ENCODE measurements around the gene RETREG2.

Gene RETREG2

DNA sequence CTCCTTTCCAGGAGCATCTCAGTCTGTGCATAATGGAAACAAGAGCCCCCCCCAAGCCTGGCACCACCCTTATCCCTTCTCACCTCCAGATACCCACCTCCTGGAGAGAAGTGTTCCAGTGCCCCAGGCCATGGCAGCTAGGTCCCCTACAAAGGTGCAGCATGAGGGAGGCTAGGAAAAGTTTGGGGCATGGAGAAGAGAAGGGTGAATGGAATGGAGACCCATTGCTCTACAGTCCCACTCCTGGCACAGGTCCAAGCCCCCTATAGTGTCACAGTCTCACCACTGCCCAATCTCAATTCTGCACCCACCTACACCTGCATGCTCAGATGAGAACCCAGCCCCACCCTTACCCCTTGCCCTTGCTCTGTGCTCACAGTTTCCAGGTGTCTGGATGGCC is 9.1 kb upstream of the RETREG2 start:
- no peak for DNase-seq (ENCODE audit: low read depth in 3 of 3)

DNA sequence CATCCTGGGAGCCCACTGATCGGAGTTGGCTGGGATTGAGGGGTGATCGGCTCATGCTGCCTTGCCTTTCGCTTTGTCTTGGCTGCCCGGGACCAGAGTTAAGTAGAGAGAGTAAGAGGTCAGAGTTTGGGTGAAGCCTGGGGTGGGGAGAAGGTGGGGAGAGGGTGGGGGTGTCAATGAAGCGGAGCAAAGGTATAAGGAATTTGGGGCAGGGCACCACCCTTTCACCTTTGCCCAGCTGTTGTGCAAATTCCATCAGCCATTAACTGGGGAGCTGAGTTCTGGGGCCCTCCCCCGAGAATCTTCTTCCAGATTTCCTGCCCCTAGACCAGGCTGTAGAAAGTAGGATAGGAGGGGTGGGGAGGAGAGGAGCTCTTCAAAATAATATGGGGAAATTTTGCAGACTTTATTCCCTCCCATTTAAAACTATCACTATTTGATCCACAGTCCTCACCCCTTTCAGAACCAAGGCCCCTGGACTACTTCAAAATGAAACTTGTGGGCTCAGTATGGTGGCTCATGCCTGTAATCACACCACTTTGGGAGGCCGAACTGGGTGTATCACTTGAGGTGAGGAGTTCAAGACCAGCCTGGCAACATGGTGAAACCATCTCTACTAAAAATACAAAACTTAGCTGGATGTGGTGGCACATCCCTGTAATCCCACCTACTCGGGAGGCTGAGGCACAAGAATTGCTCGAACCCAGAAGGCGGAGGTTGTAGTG is 8.0 kb upstream of the RETREG2 start, which contains the start of gene SLC23A3:
TSS of gene SLC23A3 (minus strand) at position 100 of the 725 bp plus-strand sequence. CDS start at position 55, 45 bp downstream.
- DNase-seq (ENCODE audit: low read depth in 3 of 3): no peak

DNA sequence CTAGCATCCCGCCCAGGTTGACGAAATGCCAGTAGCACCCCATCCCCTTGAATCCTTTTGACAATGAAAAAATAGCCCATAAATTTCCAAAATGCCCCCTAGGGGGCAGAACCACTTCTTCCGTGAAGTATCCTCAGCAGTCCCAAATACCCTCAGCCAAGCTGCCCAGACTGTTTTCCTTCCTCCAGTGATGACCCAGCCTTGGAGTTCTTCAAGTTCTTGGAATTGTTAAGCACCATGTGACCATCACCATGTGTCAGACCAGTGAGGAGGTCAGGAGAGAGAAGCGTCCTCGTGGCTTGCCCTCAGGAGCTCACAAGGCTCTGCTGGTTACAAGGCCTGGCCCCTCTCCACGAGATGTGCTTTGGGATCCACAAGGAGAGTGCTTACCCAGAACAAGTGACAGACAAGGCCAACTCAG is 6.8 kb upstream of the RETREG2 start:
- no peak for DNase-seq (ENCODE audit: low read depth in 3 of 3)

DNA sequence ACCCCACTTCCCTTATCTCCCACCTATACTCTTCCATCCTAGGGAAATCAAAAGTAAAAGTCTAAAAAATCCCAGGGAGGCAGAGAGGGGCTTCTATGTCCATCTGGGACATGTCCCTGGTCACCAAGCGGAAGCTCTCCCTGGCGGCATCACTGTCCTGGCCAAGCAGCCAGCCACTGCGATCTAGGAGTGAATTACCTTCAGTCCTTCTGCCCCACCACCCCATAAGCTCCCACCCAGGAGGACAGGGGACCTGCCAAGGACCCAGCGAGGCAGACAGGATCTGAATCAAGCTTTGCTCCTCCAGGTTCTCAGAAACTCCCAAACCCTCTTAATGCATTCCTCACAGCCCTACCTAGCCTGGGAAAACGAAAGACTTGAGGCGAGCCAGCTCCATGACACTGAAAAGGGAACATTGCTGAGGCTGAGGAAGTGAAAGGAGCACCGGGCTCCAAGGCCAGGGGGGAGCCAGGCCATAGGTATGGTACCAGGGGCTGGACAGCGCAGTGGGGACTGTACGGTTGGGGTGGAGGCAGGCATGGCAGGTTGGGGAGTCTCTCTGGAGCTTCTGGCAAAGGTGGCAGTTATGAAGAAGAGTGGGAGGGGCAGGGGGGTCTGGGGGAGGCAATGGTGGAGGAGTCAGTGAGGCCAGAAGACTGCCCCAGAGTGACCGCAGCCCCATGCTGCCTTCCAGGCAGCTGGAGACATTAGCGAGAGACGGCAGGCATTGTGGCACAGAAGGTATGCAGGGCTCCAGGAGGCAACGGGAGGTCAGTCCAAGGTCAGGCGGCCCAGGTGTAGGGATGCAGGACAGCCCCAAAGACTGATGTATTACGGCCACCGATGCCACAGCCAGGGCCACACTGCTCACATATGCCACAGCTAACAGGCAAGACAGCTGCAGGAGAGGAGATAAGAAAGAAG is 5.6 kb upstream of the RETREG2 start:
- DNase-seq (ENCODE audit: low read depth in 3 of 3): no peak

DNA sequence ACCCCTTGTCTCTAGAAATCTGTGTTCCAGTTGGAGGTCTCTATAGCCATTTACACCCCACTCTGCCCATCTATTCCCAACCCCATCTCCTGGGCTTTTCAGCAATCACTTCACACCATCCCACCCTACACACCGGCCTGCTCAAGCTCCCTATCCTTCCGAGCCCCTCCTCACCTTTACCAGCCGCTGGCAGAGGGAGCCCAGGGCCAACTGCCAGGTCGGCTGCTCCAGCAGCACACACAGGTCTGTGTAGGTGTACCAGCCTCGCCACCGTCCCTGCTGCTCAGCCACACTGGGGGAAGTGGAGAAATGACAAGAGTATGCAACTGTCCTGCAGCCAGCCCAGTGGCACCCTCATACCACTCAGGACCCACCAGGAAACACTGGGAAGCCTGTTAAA is 4.9 kb upstream of the RETREG2 start:
- no peak for DNase-seq (ENCODE audit: low read depth in 3 of 3)

DNA sequence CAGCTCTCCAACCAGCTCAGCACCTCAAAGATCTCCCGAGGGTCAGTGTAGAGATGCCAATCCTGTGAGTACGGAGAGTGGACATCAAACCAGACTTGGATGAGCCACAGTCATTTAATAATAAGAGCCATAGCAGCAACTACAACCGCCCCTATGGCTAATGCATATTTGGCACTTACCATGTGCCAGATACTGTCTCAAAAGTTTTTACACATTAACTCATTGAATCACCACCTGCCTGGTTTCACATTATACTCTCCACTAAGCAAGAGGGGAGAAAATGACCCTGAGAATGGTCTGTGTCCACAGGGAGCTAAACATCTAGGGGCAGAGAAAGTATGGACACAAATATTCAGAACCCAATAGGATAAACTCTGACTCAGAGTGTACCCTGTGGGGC is 3.9 kb upstream of the RETREG2 start:
- no peak for DNase-seq (ENCODE audit: low read depth in 3 of 3)

DNA sequence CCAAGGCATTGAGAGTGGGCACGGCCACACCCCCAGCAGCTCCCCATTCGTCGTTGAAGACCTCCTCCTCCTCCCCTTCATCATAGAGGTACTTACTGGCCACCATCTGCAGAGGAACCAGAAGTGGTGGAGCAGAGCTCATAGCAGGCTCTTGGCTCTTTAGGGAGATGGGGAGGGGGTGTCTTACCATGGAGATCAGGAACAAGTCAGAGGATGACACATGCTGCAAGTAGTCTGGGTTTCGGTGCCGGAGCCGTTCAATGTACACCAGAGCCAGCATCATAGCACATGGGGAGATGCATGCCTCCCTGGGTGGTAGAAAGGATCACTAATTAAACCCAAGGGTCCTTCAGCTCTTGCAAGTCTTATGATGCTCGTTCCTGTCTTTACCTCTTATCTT is 3.3 kb upstream of the RETREG2 start:
- DNase-seq (ENCODE audit: low read depth in 3 of 3): no peak

DNA sequence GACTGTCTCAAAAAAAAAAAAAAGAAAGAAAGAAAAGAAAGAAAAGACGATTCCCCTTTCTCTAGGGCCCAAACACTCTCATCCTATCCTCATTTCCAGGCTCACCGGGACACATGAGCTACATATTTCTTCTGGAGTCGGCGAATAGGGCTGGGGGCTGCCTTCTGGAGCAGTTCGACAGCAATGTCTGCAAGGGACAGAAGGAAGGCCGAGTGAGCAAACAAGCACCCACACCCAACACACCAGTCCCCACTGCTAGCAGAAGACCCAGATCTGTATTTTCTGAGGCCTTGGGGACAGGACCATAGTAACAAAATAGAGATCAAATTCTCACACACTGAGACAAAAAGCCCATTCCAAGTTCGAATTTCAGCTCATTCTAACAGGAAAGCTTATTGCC is 2.6 kb upstream of the RETREG2 start:
- DNase-seq (ENCODE audit: low read depth in 3 of 3): no peak

DNA sequence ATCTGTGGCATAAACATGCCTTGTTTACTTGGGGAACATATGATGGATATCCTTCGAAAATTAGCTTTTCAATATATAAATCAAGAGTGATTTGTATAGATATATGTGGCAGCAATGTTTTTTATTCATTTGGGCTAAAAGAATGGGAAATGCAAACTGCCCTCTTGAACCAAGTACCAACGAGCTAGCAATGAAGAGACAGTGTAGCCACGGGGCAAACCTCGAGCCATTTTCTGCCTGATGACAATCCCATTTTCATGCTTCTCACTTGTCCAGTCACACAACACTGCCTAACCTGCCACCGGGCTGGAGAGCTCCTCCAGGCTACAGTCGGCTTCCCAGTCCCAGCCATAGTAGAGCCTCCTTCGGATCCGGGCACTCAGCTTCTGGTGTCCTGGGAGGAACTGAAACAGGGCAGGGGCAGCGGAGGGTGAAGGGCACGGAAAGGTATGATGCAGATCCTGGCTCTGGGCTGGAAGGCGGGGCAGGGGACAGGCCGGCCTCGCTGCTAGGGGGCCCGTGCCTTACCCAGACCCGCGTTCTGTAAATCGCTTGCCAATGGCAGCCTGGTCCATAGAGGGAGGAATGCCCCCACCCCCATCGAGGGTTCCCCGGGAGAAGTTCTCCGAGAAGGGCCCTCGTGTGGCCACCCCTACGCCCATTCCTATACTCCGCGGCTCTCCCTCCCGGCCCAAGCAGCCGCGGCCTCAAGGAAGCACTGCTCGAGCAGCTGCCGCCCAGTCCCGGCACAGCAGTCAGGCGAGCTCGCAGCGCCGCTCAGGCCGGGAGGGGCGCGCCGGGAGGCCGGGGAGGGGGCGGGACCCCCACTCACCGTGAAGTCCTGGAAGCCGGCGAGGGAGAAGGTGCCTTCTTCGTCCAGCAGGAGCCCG is 1.9 kb upstream of the RETREG2 start:
- peak in 1 of 3 experiments; percentile 37 for DNase-seq (ENCODE audit: low read depth in 3 of 3)

DNA sequence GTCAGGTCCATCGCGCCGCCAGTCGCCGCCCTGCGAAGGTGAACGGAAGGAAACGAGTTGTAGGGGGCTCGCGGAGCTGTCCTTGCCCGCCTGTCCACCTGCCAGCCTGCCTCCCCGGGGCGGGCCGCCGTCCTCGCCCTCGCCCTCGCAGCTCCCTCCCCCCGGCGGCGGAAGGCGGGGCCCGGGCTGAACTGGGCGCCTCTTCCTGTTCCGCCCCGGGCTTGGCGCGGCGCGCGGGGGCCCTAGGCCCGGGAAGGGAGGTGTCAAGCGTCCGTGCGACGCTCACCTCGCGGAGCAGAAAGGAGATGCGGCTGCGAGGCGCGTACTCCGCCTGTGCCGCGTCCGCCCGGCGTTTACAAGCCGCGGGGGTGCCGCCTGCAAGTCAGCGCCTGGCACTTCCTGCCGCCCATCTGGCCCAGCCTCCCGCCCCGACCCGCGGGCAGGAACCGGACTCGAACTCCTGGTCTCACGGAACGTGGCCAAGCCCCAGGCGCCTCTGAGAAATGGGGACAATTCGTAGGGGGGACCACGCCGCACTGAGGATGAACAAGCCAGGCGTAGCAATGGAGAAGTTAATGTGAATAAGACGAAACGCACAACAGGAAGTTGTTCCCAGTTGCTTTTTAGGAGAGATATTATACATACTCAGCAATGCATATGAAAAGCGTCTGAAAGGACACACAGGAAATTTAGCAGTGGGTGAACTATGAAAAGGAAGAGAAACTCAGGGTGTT is 1.1 kb upstream of the RETREG2 start, which contains the start of gene CNPPD1:
TSS of gene CNPPD1 (minus strand) at position 108 of the 734 bp plus-strand sequence. CDS start at position 11, 97 bp downstream.
- DNase-seq (ENCODE audit: low read depth in 3 of 3): peak; percentile 65 to 85 (median 69)

DNA sequence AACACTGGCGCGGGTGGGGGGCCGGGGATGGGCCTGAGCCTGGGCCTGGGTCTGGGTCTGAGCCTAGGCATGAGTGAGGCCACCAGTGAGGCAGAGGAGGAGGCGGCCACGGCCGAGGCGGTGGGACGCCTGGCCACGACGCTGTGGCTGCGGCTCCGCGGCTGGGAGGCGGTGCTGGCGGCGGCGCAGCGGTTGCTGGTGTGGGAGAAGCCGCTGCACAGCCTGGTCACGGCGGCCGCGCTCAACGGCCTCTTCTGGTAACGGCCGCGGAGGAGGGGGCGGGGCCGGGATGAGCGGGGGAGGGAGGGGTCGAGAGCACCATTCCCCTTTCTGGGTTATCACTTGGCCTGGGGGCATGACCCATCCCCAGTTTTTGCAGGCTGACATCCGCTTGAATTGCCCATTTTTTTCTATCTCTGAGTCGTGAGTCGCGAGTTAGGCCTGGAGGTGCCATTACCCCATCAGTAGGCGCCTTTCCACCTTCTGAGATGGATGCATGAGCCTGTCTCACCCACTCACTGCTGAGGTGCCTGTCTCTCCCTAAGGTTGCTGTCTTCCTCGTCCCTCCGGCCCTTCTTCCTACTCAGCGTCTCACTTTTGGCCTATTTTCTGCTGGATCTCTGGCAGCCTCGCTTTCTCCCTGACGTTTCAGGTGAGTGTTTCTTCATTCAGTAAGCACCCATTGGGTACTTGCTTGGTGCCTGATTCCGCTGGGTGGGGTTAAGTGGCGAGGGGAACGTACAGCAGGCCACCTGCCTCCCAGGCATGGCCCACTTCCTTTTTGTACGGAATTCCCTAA is 501 bp downstream of the RETREG2 start:
- peak in 1 of 3 experiments; percentile 41 for DNase-seq (ENCODE audit: low read depth in 3 of 3)

DNA sequence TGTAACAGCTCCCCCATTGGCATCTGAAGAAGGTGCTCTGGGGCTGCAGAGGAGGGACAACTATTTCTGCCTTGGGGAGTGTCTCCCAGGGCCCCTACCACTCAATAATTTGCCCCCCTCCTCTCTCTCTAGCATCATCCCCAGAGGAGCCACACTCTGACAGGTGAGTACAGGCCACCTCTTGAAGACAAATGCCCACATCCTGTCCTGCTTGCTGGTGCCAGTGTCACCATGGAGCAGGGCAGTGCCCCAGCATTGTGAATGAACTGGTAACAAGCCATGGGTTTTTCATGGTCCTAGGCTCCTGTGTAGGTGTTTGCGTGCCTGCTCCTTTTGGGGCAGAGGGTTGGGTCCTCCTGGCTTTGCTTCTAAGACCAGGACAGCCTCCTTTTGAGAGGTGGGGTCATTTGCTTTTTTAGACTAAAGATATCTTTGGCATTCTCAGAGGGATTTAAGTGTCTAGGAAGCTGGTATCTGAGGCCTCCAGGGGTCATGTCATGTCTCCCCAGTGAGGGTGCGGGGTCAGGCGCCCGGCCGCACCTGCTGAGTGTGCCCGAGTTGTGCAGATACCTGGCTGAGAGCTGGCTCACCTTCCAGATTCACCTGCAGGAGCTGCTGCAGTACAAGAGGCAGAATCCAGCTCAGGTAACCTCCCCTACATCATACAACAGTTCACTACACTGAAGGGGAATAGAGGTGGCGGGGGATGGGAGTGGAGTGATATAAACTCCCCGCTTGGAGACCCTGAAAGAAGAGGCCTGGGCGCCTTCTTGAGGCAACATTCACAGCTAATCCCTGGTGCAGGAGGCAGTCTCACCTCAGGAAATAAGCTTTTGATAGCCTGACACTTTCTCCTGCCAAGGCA is 1.8 kb downstream of the RETREG2 start:
- no peak for DNase-seq (ENCODE audit: low read depth in 3 of 3)

DNA sequence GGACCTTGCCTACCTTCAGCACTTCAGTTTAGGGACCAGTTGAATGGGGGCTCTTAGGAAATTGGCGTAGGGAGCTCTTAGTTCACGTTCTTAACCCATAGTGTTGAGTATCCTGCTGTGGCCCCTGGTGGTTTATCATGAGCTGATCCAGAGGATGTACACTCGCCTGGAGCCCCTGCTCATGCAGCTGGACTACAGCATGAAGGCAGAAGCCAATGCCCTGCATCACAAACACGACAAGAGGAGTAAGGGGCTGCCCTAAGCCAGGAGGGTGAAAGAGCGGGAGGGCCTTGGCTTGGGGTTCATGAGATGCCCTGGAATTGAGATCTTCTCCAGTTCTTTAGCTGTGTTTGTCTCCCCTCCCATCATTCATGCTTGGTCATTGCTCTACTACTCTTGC is 2.9 kb downstream of the RETREG2 start:
- no peak for DNase-seq (ENCODE audit: low read depth in 3 of 3)

DNA sequence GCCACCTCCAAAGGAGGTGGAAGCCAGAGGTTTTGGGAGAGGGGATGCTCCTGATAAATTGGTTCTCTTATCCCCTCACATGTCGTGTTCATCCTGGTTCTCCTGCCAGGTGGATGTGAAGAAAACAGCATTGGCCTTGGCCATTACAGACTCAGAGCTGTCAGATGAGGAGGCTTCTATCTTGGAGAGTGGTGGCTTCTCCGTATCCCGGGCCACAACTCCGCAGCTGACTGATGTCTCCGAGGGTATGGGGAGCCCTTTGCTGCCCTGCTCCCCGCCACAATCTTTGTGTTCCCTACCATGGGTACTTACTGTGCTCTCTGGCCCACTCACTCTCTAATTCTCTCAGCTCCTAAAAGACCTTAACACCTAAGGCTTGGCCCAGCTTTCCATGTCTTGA is 3.5 kb downstream of the RETREG2 start:
- DNase-seq (ENCODE audit: low read depth in 3 of 3): no peak

DNA sequence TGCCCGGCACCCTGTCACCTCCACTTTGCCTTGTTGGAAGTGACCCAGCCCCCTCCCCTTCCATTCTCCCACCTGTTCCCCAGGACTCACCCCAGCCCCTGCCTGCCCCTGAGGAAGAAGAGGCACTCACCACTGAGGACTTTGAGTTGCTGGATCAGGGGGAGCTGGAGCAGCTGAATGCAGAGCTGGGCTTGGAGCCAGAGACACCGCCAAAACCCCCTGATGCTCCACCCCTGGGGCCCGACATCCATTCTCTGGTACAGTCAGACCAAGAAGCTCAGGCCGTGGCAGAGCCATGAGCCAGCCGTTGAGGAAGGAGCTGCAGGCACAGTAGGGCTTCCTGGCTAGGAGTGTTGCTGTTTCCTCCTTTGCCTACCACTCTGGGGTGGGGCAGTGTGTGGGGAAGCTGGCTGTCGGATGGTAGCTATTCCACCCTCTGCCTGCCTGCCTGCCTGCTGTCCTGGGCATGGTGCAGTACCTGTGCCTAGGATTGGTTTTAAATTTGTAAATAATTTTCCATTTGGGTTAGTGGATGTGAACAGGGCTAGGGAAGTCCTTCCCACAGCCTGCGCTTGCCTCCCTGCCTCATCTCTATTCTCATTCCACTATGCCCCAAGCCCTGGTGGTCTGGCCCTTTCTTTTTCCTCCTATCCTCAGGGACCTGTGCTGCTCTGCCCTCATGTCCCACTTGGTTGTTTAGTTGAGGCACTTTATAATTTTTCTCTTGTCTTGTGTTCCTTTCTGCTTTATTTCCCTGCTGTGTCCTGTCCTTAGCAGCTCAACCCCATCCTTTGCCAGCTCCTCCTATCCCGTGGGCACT is 4.5 kb downstream of the RETREG2 start:
- no peak for DNase-seq (ENCODE audit: low read depth in 3 of 3)

DNA sequence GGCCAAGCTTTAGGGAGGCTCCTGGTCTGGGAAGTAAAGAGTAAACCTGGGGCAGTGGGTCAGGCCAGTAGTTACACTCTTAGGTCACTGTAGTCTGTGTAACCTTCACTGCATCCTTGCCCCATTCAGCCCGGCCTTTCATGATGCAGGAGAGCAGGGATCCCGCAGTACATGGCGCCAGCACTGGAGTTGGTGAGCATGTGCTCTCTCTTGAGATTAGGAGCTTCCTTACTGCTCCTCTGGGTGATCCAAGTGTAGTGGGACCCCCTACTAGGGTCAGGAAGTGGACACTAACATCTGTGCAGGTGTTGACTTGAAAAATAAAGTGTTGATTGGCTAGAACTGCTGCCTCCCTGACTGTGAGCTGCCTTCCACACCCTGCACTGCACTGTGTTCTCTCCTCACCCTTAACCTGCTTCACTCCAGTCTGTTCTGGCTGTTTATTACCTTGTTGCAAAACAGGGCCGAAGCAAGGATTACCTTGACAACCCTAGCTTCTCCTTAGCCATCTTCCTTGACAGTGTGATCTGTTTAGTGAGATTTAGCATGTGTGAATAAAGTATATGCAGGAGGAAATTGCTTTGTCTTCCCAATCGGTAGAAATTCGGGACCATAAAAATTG is 5.2 kb downstream of the RETREG2 start:
- no peak for DNase-seq (ENCODE audit: low read depth in 3 of 3)

DNA sequence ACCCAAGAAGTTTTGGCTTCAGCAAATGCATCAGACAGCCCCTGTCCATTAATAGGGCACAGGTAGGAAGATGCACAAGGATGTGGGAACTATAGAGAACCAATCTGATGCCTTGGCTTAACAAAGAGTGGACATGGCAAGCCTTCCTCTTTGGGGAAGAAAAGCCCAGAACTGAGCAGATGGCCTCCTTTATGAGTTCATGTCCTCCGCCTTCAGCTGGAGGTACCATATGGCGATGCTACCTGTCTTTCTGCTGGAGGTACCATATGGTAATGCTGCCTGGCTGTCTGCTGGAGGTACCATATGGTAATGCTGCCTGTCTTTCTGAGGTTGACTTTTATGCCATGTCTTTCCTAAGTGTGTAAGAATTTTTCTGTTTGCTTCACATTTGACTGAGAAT is 6.0 kb downstream of the RETREG2 start:
- DNase-seq (ENCODE audit: low read depth in 3 of 3): no peak
